Measurements from ENCODE around the gene DDRGK1. TPM values are rescaled to one million over a fixed set of nuclear protein-coding genes. Genes with fewer than 3 reads are reported as not detected.

Gene DDRGK1
- total and polyA plus RNA-seq, 2 of the 4 experiments (the other 2 are of a cell fraction): 12.2 to 29.6 TPM

- Histone ChIP-seq H2AFZ (replicated peaks; ENCODE audit: low read length, poor library complexity) (no peak overlapping the region), H2AK9ac (replicated peaks; ENCODE audit: low read depth, low read length, poor library complexity) (no peak overlapping the region), H3K23ac (ENCODE audit: low read depth, low read length) (no peak overlapping the region), H3K36me3 (ENCODE audit: control insufficient read depth, insufficient read depth, low read length) (no peaks in the 10 kb centered on the region), H2BK15ac (ENCODE audit: low read depth, low read length) (no peak overlapping the region), H4K8ac (ENCODE audit: low read depth in 2 of 2, low read length in 2 of 2) (no peak overlapping the region), H4K91ac (ENCODE audit: insufficient read depth, low read depth, low read length) (no peak overlapping the region), H3K9me3 (ENCODE audit: control insufficient read depth, insufficient read depth, low read length) (no peaks in the 10 kb centered on the region), H3K27me3 (ENCODE audit: control insufficient read depth, insufficient read depth, low read length) (peaks cover 31% of the 10 kb centered on the region), H3K4me2 (ENCODE audit: low read depth, low read length) (no peak overlapping the region), H2AK5ac (ENCODE audit: low read depth, low read length) (no peak overlapping the region), H2BK120ac (ENCODE audit: low read depth, low read length) (no peak overlapping the region), H3K4me3 (ENCODE audit: insufficient read depth, low read depth, low read length) (no peak overlapping the region), H2BK5ac (ENCODE audit: low read depth, low read length, poor library complexity, severe bottlenecking) (no peak overlapping the region), H2BK20ac (ENCODE audit: low read depth, low read length) (no peak overlapping the region), H3K56ac (ENCODE audit: extremely low read depth, insufficient read depth, low read length) (no peak overlapping the region), H3K4ac (ENCODE audit: low read depth, low read length) (no peak overlapping the region), H3K4me1 (ENCODE audit: control insufficient read depth, insufficient read depth, low read length) (no peaks in the 10 kb centered on the region; the same call in 1 of the 2 replicates), H3K27ac (ENCODE audit: insufficient read depth, low read length) (no peak overlapping the region), H3K18ac (ENCODE audit: low read depth, low read length) (no peak overlapping the region), H4K20me1 (ENCODE audit: insufficient read depth, low read length) (no peaks in the 10 kb centered on the region), H3K79me1 (ENCODE audit: low read depth in 1 of 2, low read length in 2 of 2) (peaks cover 0 to 8% of the 10 kb centered on the region in 2 experiments; a peak in 1 of 4 replicates), H3K14ac (replicated peaks; ENCODE audit: low read depth, low read length) (no peak overlapping the region), H3K9me1 (ENCODE audit: insufficient read depth, low read length) (no peaks in the 10 kb centered on the region), H3K9ac (ENCODE audit: low read depth, low read length) (no peak overlapping the region), H4K5ac (ENCODE audit: low read depth, low read length) (no peak overlapping the region)
- no TSS peak for BruUV-seq (replicated peaks)
- in situ Hi-C loops (cut with MboI; ENCODE audit: low sequenced_read_pairs) (no loop called here), dilution Hi-C loops (cut with HindIII; ENCODE audit: low sequenced_read_pairs, unreplicated experiment) (no loop called here), intact Hi-C loops (cut with micrococcal nuclease) (no loop called here)
- TF ChIP-seq BHLHE40 (IDR thresholded peaks at IDR 0.05; ENCODE audit: low read depth, low read length): no peak
- no peak for TF ChIP-seq RCOR1 (IDR thresholded peaks at IDR 0.05; ENCODE audit: insufficient replicate concordance, low read length)
- WGBS, 2 experiments (ENCODE audit: extremely low coverage in 2 of 2, insufficient read length in 1 of 2): 59% methylated on average over 4 of the region's 14 CpGs; no CpG with 5 or more reads in 1 of the 2 experiments
- ChIA-PET POLR2A (ENCODE audit: unreplicated experiment) (no interaction called here), CTCF (no interaction called here)
- ATAC-seq (ENCODE audit: low read depth) (no peak), DNase-seq (no peak)
These were observed 32.9 kb downstream of the DDRGK1 start for GRCh38 chr20:3171391-3172125.

Measured in IMR-90 (cell line).